ENCODE results near the gene CFAP99. TPM values are rescaled to one million over a fixed set of nuclear protein-coding genes. Genes with fewer than 3 reads are reported as not detected.

CFAP99 gene
- total and polyA plus RNA-seq, 8 donors, result 0.05 to 1.4 (median 0.62) TPM; not detected in 3

DNA sequence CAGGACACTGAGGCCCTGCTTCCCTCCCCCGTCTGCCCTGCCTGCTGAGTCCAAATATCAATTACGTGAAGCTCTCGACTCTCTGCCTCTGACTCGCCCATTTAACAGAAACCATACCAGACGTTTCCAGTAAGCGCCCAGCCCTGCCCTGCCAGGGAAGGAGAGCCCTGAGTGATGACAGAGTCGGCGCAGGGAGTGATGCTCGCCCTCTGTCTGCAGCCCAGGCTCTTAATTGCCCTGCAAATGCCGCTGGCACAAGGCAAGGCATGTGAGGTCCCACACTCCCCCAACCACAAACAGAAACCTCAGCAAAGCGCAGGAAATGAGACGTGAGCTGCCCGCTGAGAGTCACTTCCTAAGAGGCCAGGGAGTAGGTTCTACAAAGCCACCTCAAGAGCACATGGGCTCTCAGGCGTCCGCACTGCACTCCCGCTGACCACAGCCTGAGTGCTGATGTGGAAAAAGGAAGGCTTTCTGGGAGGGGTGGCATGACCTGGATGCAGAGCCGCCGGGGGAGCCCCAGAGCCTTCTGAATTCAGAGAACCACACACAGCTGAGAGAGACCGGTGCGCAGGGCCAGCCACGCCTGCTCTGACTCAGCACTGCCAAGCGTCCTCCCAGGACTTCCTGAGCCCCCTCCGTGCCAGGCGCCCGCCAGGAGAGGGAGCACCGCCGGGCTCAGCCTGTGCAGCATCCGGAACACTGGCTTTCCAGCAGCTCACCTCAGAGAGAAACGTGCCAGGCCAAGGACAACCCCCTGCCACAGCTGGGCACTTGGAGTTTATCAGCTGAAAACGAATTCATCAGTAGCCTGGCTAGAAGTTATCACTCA is 5.7 kb upstream of the CFAP99 start:
- no peak for TF ChIP-seq POLR2A (IDR thresholded peaks at IDR 0.05)
- TF ChIP-seq POLR2AphosphoS5 (IDR thresholded peaks at IDR 0.05), result peak in 2 of 3 donors; percentile 60 to 79
- TF ChIP-seq CTCF (IDR thresholded peaks at IDR 0.05), result peak in 5 of 7 experiments; percentile 26 to 53 (median 47)
- no peak for TF ChIP-seq EP300 (IDR thresholded peaks at IDR 0.05)
- intact Hi-C loops (cut with DNase I; ENCODE audit: low total_unique reads), result loop anchor here (10.0 kb wide), 1 partner anchor 168 kb away; the partner anchor contains the start of genes HAUS3 and POLN
- Histone ChIP-seq H3K36me3 (no peaks in the 10 kb centered on the region), H3K4me3 (peak overlapping the region; percentile 21 to 36 (median 28)), H3K9me3 (no peaks in the 10 kb centered on the region), H3K4me1 (peaks cover 31 to 54% (median 46%) of the 10 kb centered on the region in 4 donors), H3K27ac (peak overlapping the region; percentile 63 to 84 (median 79)), H3K27me3 (peaks cover 0 to 24% (median 11%) of the 10 kb centered on the region in 3 donors)
- peak; percentile 90 to 94 for DNase-seq
- 4 to 8% (median 6%) methylated on average over 19 to 30 of the region's 30 CpGs for WGBS, 5 donors

DNA sequence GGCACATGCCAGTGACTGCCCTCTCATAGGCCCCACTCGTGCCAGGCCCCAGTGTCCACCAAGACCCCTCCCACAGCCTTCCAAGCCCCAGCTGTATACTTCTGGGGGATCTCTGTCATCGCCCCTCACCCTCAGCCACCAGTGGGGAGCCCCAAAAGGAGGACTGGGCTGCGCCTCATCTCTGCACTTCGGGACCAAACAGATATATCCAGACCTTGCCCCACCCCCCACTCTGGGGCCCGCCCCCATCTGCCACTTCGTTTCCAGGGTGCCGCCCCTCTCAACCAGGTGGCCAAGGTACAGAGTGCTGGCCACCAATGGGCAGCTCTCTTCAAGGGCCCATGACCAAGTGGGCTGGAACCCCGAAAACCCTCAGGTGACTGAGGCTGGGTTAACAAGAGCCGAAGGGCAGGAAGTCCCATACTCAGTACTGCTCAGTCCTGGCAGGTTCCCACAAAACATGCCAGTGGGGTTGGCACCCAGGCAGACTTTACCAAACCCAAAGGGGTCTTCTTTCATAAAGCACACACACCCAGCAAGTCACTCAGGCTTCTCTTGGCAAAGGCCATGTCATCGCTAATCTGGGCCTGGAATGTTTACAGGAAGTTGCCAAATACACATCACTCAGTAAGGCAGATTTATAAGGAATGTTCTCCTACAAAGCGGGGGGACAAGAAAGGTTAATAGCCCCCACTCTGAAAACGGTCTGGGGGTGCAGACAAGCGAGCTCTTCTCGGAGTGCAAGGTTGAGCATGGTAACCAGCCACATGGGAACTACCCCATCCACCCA is 4.7 kb upstream of the CFAP99 start:
- Histone ChIP-seq H3K36me3 (no peaks in the 10 kb centered on the region), H3K27me3 (peaks cover 0 to 28% (median 11%) of the 10 kb centered on the region in 3 donors), H3K4me1 (peaks cover 32 to 58% (median 49%) of the 10 kb centered on the region in 4 donors), H3K4me3 (peak overlapping the region in 1 of 4 donors; percentile 36), H3K27ac (peak overlapping the region; percentile 63 to 84 (median 79)), H3K9me3 (no peaks in the 10 kb centered on the region)
- 47 to 67% (median 57%) methylated on average over 11 to 14 of the region's 14 CpGs for WGBS, 5 donors
- DNase-seq, result peak; percentile 38 to 43
- TF ChIP-seq EP300 (IDR thresholded peaks at IDR 0.05), result no peak
- TF ChIP-seq POLR2A (IDR thresholded peaks at IDR 0.05), result no peak
- no peak for TF ChIP-seq POLR2AphosphoS5 (IDR thresholded peaks at IDR 0.05)
- TF ChIP-seq CTCF (IDR thresholded peaks at IDR 0.05), result no peak
- intact Hi-C loops (cut with DNase I; ENCODE audit: low total_unique reads), result loop anchor here (10.0 kb wide), 1 partner anchor 169 kb away; the partner anchor contains the start of genes HAUS3 and POLN

- Histone ChIP-seq H3K27ac (no peak overlapping the region), H3K27me3 (peaks cover 0 to 39% (median 11%) of the 10 kb centered on the region in 3 donors), H3K4me1 (peaks cover 38 to 66% (median 57%) of the 10 kb centered on the region in 4 donors), H3K36me3 (no peaks in the 10 kb centered on the region), H3K9me3 (no peaks in the 10 kb centered on the region), H3K4me3 (no peak overlapping the region)
- 92 to 98% (median 93%) methylated on average over 3 of the region's 3 CpGs for WGBS, 5 donors
- TF ChIP-seq POLR2A (IDR thresholded peaks at IDR 0.05) (no peak), CTCF (IDR thresholded peaks at IDR 0.05) (no peak), EP300 (IDR thresholded peaks at IDR 0.05) (no peak)
- intact Hi-C loops (cut with DNase I; ENCODE audit: low total_unique reads), result loop anchor here (10.0 kb wide), 1 partner anchor 170 kb away; the partner anchor contains the start of genes HAUS3 and POLN
- no peak for DNase-seq
Measured at GRCh38 chr4:2415213-2415612, 3.5 kb upstream of the CFAP99 start.

Data from stomach (tissue), 9 donors.